HG02938 (cell line): Measurements from ENCODE around the gene WDHD1.
"Not testable (repeated sequence)": the region's sequence is repeated elsewhere in the genome, so short reads cannot be mapped to it uniquely, and the experiment has no call there.

Experiments used
- ATAC-seq: cut with Tn5 transposase; IDR thresholded peaks from one replicate; pipeline ENCODE4 v1.9.1; 2021; ENCODE audit warnings: mild to moderate bottlenecking, moderate library complexity; ENCODE audit not compliant: unreplicated experiment

Gene WDHD1

GRCh38 chr14:54974788-54975414, 52.0 kb downstream of the WDHD1 start:
- no peak for ATAC-seq

- ATAC-seq, result no peak
These were observed 59.4 kb downstream of the WDHD1 start for GRCh38 chr14:54967496-54967895.

DNA sequence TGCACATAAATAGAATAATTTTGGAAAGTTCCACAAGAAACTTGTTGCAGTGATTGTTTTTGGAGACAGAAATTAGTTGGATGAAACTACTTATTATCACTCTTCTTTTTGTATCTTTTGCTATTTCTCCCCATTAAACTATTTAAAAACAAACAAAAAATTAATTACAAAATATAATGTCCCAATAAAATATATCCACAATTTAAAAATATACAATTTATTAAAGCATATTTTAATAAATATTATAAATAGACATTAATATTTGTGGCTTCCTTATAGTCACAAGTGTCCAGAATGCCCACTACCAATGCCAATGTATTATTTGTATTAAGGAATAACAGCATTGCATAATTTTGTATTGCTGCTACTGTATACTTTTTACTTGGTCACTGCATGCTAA, 71.8 kb downstream of the WDHD1 start:
- no peak for ATAC-seq

- ATAC-seq, result not testable (repeated sequence)
These were observed 73.3 kb downstream of the WDHD1 start for GRCh38 chr14:54953609-54954008.

DNA sequence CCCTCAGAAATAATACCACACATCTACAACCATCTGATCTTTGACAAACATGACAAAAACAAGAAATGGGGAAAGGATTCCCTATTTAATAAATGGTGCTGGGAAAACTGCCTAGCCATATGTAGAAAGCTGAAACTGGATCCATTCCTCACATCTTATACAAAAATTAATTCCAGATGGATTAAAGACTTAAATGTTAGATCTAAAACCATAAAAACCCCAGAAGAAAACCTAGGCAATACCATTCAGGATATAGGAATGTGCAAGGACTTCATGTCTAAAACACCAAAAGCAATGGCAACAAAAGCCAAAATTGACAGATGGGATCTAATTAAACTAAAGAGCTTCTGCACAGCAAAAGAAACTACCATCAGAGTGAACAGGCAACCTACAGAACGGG, 74.1 kb downstream of the WDHD1 start:
- not testable (repeated sequence) for ATAC-seq

GRCh38 chr14:54947230-54947629, 79.7 kb downstream of the WDHD1 start:
- no peak for ATAC-seq

GRCh38 chr14:54946500-54946899, 80.4 kb downstream of the WDHD1 start:
- no peak for ATAC-seq

DNA sequence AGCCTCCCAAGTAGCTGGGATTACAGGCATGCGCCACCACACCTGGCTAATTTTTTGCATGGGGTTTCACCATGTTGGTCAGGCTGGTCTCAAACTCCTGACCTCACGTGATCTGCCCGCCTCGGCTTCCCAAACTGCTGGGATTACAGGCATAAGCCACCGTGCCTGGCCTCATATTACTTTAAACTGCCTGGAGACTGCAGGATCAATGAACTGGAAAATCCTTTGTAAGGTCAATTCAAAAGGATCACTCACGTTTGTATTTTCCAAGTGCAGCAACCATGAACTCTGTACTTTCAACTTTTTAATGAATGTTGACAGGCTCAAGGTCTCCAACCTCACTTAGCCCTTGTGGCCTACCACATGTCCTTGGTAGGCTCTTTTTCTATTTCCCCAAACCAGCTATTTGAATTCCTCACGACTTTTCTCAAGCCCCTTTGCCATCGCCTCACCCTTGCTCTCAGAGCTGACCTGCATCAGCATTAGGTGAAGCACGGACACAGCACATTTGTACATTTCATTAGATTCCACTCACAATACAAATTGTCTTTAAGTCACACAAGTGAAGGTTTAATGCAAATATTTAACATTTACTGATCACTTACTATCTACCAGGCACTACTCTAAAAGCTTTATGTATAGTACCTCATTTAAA, 82.0 kb downstream of the WDHD1 start:
- ATAC-seq, result no peak

DNA sequence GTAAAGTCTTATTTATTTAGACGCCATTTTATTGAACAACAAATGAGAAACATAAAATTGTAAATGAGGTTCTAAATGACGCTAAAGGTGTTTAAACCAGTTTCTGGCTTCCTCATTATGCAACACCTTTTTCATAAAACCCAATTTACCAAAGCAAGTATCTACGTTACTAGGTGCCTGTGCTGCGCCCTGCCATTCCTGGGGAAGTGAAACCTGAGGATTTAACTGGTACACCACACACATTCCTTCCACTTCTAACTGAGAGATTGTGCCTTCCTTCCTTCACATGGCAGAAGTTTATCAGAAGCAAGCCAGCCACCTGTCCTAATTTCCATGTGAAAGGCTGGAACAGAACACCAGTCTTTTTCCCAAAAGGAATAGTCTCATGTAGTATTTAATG, 84.0 kb downstream of the WDHD1 start:
- no peak for ATAC-seq

GRCh38 chr14:54936816-54937215, 90.1 kb downstream of the WDHD1 start:
- no peak for ATAC-seq

- ATAC-seq, result no peak
These were observed 90.9 kb downstream of the WDHD1 start for GRCh38 chr14:54935958-54936357.

DNA sequence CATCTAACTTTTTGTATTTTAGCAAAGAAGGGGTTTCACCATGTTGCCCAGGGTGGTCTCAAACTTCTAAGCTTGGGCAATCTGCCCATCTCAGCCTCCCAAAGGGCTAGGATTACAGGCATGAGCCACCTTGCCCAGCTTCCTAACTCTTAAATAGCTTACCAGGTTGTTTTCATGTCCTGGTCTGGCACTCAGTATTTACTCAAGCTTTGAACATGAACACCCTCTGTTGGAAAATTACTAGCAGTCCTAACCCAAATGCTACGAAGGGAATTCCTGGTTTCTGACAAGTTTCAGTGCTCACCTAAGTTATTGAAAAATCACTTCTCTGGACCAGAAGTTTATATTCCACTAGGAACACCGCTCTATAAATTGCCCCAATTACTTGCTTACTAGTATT, 91.8 kb downstream of the WDHD1 start:
- ATAC-seq, result no peak

- ATAC-seq, result no peak
These were observed 93.9 kb downstream of the WDHD1 start for GRCh38 chr14:54933006-54933405.

DNA sequence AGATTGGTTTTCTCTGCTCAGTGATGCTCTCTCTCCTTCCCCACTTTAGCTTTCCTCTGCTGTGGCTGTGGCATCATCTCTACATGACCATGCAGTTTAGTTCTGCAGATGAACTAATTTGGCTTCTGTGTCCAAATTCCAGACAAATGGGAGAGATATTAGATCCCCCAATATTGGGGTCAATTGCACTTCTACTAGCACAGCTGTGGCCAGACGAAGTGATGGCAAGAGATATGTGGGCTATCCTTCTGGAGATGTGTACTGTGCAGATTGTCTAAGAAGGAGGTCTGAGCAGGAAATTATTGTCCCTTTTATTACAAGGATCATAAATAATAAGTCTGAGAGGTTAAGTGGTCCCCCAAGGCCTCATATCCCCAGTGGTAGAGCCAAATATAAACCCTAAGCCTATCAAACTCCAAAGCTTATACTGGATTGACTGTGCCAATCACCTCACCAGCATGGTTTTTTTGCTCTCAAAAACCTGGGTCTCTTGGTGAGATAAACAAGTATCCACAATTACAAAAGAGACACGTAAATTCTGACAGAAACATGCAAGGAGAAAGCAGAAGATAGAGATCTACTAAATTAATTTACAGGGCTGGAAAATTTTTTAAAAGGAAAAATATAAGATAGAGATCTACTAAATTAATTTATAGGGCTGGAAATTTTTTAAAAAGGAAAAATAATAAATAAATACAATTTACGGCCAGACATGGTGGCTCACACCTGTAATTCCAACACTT, 95.1 kb downstream of the WDHD1 start:
- ATAC-seq, result no peak

DNA sequence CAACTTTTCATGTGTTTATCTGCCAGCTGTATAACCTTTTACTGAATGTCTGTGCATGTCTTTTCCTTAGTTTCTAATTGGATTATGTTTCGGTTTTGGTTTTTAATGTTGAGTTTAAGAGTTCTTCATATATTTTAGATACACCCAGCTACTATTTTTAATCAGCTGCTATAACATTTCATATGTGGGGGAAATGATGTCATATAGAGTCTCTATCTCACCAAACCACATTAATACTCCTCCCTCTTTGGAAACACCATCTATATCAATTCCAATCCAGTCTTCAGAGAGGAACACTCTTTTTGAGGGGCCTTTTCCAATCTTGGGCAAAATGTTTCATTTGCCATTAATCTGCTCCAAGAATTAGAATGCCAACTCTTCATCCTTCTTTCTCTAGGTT, 95.8 kb downstream of the WDHD1 start:
- ATAC-seq, result no peak

- no peak for ATAC-seq
These were observed 97.3 kb downstream of the WDHD1 start for GRCh38 chr14:54929556-54929955.

- ATAC-seq, result no peak
These were observed 98.7 kb downstream of the WDHD1 start for GRCh38 chr14:54928216-54928615.

DNA sequence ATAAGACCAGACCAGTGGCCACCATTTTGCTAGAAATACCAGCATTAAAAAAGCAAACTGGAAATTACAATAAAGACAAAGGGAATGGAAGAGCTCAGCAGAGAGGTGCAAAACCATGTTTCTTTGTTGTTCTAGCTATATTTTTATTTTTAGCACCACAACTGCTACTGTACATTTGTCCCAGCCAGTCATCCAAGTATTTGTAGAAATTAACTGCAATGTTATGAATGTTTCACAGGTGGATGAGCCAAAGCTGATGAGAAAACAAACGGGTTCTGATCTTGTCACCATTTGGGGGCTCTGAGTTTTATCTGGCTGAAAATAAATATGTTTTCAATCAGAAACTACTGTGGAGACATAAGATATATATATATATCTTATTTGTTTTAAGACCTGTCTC, 99.3 kb downstream of the WDHD1 start:
- no peak for ATAC-seq

DNA sequence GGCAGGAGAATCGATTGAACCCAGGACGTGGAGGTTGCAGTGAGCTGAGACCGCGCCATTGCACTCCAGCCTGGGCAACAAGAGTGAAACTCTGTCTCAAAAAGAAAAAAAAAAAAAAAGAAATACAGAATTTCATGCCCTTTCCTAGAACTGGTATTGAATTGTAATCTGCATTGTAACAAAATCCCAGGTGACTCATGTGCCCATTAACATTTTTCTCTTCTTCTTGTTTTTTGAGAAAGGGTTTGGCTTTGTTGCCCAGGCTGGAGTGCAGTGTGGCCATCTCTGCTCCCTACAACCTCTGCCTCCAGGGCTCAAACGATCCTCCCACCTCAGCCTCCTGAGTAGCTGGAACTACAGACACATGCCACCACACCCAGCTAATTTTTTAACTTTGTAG, 100.3 kb downstream of the WDHD1 start:
- not testable (repeated sequence) for ATAC-seq

DNA sequence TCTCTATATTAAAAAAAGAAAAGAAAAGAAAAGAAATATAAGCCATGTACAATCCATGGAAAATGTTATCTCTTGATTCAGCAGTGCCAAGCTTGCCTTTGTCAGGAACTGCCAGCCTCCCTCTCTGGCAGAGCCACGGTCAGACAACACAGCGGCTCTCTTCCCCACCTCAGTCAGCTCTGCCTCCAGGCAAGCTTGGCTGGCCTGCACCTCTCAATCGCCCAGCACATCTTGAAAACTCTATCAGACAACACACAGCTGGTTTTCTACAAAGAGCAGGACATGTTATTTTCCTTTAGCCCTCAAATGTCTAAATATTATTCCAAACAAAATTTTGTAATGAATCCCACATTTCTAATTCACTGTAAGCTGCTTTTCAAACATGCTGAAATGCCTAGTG, 104.3 kb downstream of the WDHD1 start:
- ATAC-seq, result no peak

GRCh38 chr14:54920052-54920451, 106.8 kb downstream of the WDHD1 start:
- no peak for ATAC-seq

- ATAC-seq, result no peak
These were observed 107.6 kb downstream of the WDHD1 start for GRCh38 chr14:54919330-54919729.
